HG03039 (cell line): Measurements from ENCODE around the gene CLIP4.

Experiments used
- ATAC-seq: cut with Tn5 transposase; IDR thresholded peaks from one replicate; pipeline ENCODE4 v1.9.1; 2021; ENCODE audit warnings: mild to moderate bottlenecking, moderate library complexity; ENCODE audit not compliant: unreplicated experiment

The CLIP4 gene

GRCh38 chr2:29218550-29219125, 103.4 kb downstream of the CLIP4 start:
- no peak for ATAC-seq

- no peak for ATAC-seq
These were observed 104.2 kb downstream of the CLIP4 start for GRCh38 chr2:29219374-29219773.

GRCh38 chr2:29220506-29221270, 105.5 kb downstream of the CLIP4 start:
- ATAC-seq, result no peak

GRCh38 chr2:29222381-29223179, 107.4 kb downstream of the CLIP4 start:
- ATAC-seq, result no peak

- ATAC-seq, result no peak
These were observed 108.0 kb downstream of the CLIP4 start for GRCh38 chr2:29223257-29223656.

GRCh38 chr2:29223851-29224692, 108.9 kb downstream of the CLIP4 start:
- no peak for ATAC-seq

DNA sequence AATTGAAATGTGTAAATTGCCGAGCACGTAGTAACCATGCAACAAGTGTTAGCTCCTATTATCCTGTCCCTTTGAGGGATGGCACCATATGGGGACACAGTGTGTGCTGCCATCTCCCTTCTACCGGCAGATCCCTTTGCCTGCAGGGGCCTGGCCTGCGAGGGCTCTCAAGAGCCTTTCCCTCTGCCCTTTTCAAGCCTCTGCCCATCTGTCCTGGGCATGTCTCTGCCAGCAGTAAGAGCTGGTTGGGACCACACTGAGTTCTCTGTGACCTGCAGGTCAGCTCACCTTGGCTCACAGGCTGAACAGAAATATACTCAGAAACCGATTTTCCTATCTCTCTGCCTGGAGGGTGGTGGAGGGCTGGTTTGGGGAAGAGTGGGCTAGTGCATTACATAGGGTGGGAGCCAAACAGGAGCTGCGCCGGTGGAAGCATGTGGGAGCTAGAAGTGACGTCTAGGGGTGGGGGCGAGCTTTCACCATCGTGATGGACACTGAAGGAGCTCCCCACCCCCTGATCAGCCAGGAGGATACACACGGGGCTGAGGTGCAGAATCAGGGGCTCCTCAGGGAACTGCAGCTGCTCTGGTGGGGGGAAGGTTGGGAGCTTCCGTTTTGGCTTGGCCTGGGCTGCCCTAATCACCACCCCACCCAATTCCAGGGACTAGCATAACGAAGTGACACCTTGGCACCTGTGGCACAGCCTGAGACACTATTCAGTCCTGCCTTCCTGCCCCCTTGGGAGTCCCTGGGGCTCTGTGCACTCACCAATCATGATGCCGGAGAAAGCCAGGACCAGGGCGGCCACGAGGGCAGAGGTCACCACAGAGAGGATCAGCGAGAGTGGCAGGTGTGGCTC, 109.7 kb downstream of the CLIP4 start:
- no peak for ATAC-seq

DNA sequence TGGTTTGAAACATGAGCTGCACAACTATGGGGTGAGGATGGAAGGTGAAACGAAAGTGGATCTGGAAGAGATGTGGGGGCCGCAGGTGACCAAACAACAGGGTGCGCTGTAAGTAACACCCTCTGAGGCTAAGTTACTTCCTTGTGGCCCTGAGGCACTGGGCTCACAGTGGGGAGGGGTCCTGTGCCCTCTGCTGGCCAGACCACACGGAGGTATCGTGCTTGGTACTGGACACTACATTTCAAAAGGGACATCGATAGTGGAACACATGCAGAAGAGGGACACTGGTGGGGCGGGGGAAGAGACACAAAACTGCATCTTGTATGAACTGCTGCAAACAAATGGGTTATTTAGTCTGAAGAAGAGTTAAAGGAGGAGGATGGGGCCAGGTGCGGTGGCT, 110.6 kb downstream of the CLIP4 start:
- no peak for ATAC-seq

GRCh38 chr2:29226375-29226774, 111.2 kb downstream of the CLIP4 start:
- ATAC-seq, result no peak

GRCh38 chr2:29226808-29227207, 111.6 kb downstream of the CLIP4 start:
- no peak for ATAC-seq

- ATAC-seq, result no peak
These were observed 112.9 kb downstream of the CLIP4 start for GRCh38 chr2:29227935-29228675.

DNA sequence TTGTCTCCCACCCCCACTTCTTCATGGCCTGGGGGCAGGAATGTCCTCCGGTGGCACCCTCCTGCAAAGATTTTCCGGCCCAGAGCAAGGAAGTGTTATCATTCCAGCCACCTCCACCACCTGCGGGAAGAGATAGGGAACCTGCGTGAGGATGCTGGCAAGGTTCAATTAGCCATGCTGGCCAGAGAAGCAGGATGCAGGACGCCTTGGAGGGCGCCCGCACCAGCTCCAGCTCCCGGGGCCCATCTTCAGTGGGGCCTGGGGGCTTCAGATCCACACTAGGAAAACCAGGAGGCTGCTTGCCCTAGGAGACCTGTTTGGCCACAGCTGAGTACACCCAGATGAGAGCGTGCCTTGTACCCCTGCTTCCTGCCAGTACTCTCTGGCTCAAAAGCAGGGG, 113.7 kb downstream of the CLIP4 start:
- no peak for ATAC-seq

GRCh38 chr2:29229640-29230039, 114.4 kb downstream of the CLIP4 start:
- ATAC-seq, result no peak

DNA sequence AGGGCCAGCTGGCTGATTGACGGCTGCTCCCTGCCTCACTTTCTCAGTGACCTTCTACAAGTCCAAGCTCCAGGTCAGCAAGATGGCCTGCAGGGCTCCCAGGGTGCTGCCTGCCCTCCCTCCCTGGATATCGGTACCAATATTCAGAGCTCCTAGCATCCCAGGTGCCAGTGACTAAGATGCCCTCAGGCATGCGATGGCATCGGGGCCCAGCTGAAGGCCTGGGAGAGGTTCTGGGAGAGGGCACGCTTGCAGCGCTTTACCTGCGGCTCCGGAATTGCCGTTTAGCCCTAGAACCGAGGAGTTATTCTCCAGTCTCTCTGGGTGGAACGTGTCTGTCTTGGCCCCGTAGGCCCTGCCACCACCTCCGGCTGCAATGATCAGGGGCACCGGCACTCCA, 116.8 kb downstream of the CLIP4 start:
- ATAC-seq, result no peak

DNA sequence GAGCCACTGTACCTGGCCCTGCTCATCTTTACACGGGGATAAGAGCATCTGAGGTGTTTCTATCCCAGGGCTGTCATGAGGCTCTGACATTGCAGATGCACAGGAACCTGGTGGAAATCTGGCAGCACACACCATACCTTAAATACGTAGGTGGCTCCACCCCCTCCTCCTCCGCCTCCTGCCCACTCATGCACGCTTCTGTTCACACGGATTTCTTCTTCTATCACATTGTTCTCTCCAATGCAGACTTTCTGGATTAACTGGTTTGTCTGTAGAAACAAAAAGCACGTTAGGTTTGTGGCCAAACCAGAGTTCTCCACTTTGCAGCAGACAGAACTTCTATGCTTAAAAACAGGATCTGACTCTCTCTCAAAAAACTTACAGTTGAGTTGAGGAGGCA, 118.2 kb downstream of the CLIP4 start:
- no peak for ATAC-seq

DNA sequence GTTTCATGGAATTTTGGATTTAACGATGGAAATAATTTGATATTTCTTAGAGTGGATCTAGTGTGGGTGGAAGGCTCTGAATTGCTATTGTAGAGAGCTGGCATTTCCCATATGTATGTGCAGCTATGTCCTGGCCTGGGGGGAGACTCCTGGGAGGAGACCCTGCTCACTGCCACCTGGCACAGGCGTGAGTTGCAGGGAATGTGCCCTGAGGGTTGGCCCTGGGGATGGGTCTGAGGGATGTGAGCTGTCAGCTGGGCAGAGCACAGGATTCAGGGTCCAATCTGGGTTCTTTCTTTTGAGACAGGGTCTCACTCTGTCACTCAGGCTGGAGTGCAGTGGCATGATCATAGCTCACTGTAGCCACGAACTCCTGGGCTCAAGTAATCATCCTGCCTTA, 120.2 kb downstream of the CLIP4 start:
- ATAC-seq, result no peak

DNA sequence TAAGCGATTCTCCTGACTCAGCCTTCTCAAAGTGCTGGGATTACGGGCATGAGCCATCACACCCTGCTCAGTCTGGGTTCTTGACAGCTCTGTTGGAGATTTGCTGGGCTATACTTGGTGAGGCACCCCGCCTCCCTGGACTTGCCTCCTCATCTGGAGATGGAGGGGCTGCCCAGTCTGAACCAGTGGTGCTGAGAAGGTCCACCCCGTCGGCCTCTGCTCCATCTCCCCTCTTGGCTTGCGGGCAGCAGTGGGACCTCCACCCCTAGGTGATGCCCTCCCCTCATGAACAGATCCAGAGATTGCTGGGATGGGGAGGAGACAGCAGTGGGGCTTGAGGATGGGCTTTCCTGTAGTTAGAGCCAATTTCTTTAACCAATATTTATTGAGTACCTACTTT, 120.9 kb downstream of the CLIP4 start:
- no peak for ATAC-seq

DNA sequence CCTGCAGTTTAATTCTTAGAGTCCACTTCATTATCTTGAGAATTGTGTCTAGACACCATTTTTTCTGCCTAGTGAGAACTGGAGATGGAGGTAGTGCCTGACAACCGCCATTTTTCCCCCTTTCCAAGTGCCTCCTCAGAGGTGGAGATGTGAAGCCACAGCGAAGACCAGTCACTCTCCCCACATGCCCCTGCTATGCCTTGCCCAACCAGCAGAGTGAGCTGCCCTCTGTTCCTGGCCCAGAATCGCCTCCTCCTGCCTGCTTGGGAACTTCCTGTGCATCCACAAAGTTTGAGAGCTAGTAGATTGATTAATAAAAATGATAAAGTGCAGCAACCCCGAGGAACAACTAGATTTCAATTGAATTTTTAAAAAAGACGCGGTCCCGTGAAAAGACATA, 123.3 kb downstream of the CLIP4 start:
- ATAC-seq, result no peak
